Amniotic stem cell (primary cell): ENCODE measurements around the gene MSRB1.

Experiments used
- DNase-seq: peaks from one replicate; lab custom pipeline; 2025; lab: John Stamatoyannopoulos, UW

The MSRB1 gene

GRCh38 chr16:1895949-1896675, 46.9 kb downstream of the MSRB1 start:
- no peak for DNase-seq

- no peak for DNase-seq
Observed at GRCh38 chr16:1895068-1895467, 47.9 kb downstream of the MSRB1 start.

DNA sequence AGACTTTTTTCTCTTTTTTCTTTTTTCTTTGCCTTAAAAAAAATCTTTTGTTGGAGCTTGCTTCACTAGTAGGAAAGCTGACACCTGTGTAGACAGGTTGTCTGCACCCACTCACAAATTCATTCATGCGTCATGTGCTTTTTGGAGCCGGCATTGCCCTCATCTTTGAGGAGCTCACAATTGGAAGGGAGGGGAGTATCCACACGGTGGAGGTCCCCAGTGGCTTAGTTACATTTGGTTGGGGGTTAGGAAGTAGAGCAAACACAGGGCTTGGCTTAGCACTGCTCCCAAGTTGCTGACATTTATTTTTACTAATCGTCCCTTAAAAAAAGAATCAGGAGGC, 52.3 kb downstream of the MSRB1 start:
- DNase-seq = no peak

GRCh38 chr16:1890024-1890707, 52.8 kb downstream of the MSRB1 start:
- no peak for DNase-seq
